Measurements from ENCODE around the gene PARG.

The PARG gene

DNA sequence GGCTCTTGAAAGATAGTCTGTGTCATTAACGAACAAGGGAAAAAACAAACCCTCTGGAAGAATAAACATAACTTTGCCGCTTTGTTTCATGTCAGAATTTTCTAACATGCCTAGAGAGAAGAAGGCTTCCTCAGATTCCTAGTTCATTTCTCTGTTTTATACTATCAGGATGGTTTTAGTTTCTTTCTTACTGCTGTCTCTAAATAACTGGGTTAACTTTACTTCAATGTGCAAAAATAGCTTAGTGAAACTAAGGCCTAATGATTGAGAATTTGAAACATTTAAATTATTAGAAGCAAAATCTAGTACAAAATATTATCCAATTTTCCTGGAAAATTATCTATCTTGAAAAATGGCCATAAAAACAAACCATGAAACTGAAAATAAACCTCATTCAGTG lies 107.6 kb downstream of the PARG start:
- no peaks in the 10 kb centered on the region for H3K9me2 ChIP-seq (replicated peaks; ENCODE audit: insufficient read depth, low read length)
- TF ChIP-seq EZH2phosphoT487 (conservative IDR thresholded peaks at IDR 0.05; ENCODE audit: low read length): no peak
- TF ChIP-seq, protein P1, sequence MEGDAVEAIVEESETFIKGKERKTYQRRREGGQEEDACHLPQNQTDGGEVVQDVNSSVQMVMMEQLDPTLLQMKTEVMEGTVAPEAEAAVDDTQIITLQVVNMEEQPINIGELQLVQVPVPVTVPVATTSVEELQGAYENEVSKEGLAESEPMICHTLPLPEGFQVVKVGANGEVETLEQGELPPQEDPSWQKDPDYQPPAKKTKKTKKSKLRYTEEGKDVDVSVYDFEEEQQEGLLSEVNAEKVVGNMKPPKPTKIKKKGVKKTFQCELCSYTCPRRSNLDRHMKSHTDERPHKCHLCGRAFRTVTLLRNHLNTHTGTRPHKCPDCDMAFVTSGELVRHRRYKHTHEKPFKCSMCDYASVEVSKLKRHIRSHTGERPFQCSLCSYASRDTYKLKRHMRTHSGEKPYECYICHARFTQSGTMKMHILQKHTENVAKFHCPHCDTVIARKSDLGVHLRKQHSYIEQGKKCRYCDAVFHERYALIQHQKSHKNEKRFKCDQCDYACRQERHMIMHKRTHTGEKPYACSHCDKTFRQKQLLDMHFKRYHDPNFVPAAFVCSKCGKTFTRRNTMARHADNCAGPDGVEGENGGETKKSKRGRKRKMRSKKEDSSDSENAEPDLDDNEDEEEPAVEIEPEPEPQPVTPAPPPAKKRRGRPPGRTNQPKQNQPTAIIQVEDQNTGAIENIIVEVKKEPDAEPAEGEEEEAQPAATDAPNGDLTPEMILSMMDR (IDR thresholded peaks at IDR 0.05; ENCODE audit: insufficient read depth, low read length, poor library complexity, severe bottlenecking): no peak
- no peaks in the 10 kb centered on the region for H3K27me3 ChIP-seq (ENCODE audit: low read length)
- H3K4me2 ChIP-seq (ENCODE audit: low read depth, low read length, poor library complexity, severe bottlenecking): no peak overlapping the region
- H4K20me1 ChIP-seq (ENCODE audit: low read depth, low read length): no peaks in the 10 kb centered on the region
- H3F3A ChIP-seq (ENCODE audit: insufficient read depth): no peaks in the 10 kb centered on the region
- H3K79me2 ChIP-seq (ENCODE audit: insufficient read depth, low read length): no peaks in the 10 kb centered on the region
- no peak overlapping the region for H2AFZ ChIP-seq (ENCODE audit: low read depth, low read length, severe bottlenecking)
- peaks cover 2% of the 10 kb centered on the region; the same call in 1 of the 2 replicates for H3K36me3 ChIP-seq (ENCODE audit: low read length)
- H3K27ac ChIP-seq (ENCODE audit: low read depth, low read length): no peak overlapping the region
- no peaks in the 10 kb centered on the region for H3K9me3 ChIP-seq (ENCODE audit: insufficient read depth, low read length)
- no peak overlapping the region for H3K9ac ChIP-seq (ENCODE audit: low read length)
- H3K4me3 ChIP-seq (ENCODE audit: insufficient read depth, low read length, poor library complexity, severe bottlenecking): no peak overlapping the region

DNA sequence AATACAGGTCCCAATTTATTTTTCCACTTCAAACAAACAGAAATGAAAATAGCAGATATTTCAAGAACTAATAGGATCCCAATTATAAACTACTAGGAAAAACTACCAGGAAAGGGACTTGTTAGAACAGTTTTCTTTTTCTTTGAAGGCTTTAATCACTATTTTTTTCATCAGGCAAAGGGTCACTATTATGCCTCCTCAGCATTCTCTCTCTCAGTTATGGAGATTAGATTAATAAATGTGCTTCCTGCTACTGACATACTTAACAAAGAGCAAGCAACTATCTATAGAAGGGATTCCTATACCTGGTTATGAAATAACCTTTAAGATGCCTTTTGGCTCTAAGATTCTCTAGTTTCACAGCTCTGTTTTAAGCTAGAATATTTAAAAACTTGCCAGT lies 108.7 kb downstream of the PARG start:
- H3K9me3 ChIP-seq (ENCODE audit: insufficient read depth, low read length): no peaks in the 10 kb centered on the region
- H3K27ac ChIP-seq (ENCODE audit: low read depth, low read length): no peak overlapping the region
- peaks cover 2% of the 10 kb centered on the region; the same call in 1 of the 2 replicates for H3K36me3 ChIP-seq (ENCODE audit: low read length)
- H3K4me2 ChIP-seq (ENCODE audit: low read depth, low read length, poor library complexity, severe bottlenecking): no peak overlapping the region
- H4K20me1 ChIP-seq (ENCODE audit: low read depth, low read length): no peaks in the 10 kb centered on the region
- TF ChIP-seq, protein P1 (IDR thresholded peaks at IDR 0.05; ENCODE audit: insufficient read depth, low read length, poor library complexity, severe bottlenecking): no peak
- no peak for TF ChIP-seq EZH2phosphoT487 (conservative IDR thresholded peaks at IDR 0.05; ENCODE audit: low read length)
- H3F3A ChIP-seq (ENCODE audit: insufficient read depth): no peaks in the 10 kb centered on the region
- no peaks in the 10 kb centered on the region for H3K9me2 ChIP-seq (replicated peaks; ENCODE audit: insufficient read depth, low read length)
- H2AFZ ChIP-seq (ENCODE audit: low read depth, low read length, severe bottlenecking): no peak overlapping the region
- H3K27me3 ChIP-seq (ENCODE audit: low read length): no peaks in the 10 kb centered on the region
- H3K79me2 ChIP-seq (ENCODE audit: insufficient read depth, low read length): no peaks in the 10 kb centered on the region
- no peak overlapping the region for H3K4me3 ChIP-seq (ENCODE audit: insufficient read depth, low read length, poor library complexity, severe bottlenecking)
- no peak overlapping the region for H3K9ac ChIP-seq (ENCODE audit: low read length)

DNA sequence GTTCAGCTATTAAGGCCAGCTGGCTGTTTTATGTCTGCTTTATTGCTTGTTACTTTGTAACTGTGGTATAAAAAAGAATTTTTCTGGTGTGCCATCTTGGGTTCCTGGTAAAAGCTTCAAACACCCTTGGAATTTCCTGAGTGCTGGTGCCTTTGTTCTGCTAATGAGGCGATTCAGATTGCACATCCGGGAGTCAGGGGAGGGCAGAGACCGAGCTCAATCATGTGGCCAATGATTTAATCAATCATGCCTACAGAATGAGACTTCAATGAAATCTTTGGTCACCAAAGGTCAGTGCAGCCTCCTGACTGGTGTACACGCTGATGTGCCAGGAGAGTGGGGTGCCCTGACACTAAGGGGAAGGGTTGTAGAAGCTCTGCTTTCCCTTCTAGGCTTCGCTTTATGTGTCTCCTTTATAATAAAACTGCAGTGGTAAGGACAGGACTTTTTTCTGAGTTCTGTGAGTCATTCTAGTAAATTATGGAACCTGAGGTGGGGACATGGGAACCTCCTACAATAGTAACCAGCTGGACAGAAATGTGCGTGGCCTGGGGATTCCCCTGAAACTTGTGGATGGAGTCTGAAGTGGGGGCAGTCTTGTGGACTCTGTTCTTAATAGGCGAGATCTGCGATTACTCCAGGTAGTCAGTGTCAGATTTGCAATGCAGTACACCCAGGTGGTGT lies 110.3 kb downstream of the PARG start:
- TF ChIP-seq, protein P1 (IDR thresholded peaks at IDR 0.05; ENCODE audit: insufficient read depth, low read length, poor library complexity, severe bottlenecking): no peak
- no peak for TF ChIP-seq EZH2phosphoT487 (conservative IDR thresholded peaks at IDR 0.05; ENCODE audit: low read length)
- Histone ChIP-seq H3K4me3 (ENCODE audit: insufficient read depth, low read length, poor library complexity, severe bottlenecking) (no peak overlapping the region), H3K79me2 (ENCODE audit: insufficient read depth, low read length) (no peaks in the 10 kb centered on the region)

More for the DNA sequence above, 110.3 kb downstream of the PARG start:
- no peak overlapping the region for H3K9ac ChIP-seq (ENCODE audit: low read length)
- H3K27me3 ChIP-seq (ENCODE audit: low read length): no peaks in the 10 kb centered on the region
- no peaks in the 10 kb centered on the region for H3F3A ChIP-seq (ENCODE audit: insufficient read depth)
- no peak overlapping the region for H3K4me2 ChIP-seq (ENCODE audit: low read depth, low read length, poor library complexity, severe bottlenecking)
- H3K36me3 ChIP-seq (ENCODE audit: low read length): peaks cover 2% of the 10 kb centered on the region; the same call in 1 of the 2 replicates
- no peak overlapping the region for H3K27ac ChIP-seq (ENCODE audit: low read depth, low read length)
- H3K9me3 ChIP-seq (ENCODE audit: insufficient read depth, low read length): no peaks in the 10 kb centered on the region
- H2AFZ ChIP-seq (ENCODE audit: low read depth, low read length, severe bottlenecking): no peak overlapping the region
- no peaks in the 10 kb centered on the region for H4K20me1 ChIP-seq (ENCODE audit: low read depth, low read length)
- H3K9me2 ChIP-seq (replicated peaks; ENCODE audit: insufficient read depth, low read length): no peaks in the 10 kb centered on the region
